ENCODE results near the gene ACY1. TPM values are rescaled to one million over a fixed set of nuclear protein-coding genes. Genes with fewer than 3 reads are reported as not detected.

The ACY1 gene
- total RNA-seq, 1 donor from 2014 or later: 13.2 TPM

DNA sequence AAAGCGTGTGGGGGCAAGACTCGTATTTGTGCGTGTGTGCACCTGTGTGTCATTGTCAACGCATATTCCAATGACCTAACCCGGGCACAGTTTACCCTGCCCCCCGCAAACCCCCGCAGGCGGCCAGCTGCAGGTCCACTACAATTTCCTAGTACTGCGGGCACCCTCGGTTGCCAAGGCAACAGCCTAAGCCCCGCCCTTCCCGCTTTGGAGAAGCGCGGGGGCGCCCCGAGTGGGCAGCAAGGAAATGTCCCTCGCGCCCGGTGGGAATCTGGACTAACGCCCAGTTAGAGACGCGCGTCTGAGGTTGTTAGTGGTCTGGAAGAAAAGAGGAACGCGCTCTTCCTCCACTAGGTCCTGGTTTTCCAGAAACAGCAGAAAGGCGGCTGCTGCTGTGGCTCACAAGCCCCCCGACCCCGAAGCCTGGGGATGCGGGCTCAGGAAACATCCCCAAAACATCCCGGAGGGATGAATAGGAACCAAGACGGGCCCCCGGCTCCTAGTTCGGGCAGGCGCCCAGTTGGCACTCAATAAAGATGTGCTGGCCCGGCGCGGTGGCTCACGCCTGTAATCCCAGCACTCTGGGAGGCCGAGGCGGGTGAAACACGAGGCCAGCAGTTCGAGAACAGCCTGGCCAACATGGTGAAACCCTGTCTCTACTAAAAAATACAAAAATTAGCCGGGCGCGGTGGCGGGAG is 7.3 kb upstream of the ACY1 start:
- Mint-ChIP-seq H3K4me3 (ENCODE audit: unreplicated experiment) (peak overlapping the region; percentile 89), H3K4me1 (ENCODE audit: low read depth, unreplicated experiment) (peaks cover 11% of the 10 kb centered on the region), H3K9me3 (ENCODE audit: unreplicated experiment) (peaks cover 8% of the 10 kb centered on the region), H3K36me3 (ENCODE audit: unreplicated experiment) (no peaks in the 10 kb centered on the region), H3K27ac (ENCODE audit: unreplicated experiment) (peak overlapping the region; percentile 79), H3K27me3 (ENCODE audit: unreplicated experiment) (peaks cover 12% of the 10 kb centered on the region)
- peak; percentile 82 for DNase-seq
- TF ChIP-seq, protein P1, sequence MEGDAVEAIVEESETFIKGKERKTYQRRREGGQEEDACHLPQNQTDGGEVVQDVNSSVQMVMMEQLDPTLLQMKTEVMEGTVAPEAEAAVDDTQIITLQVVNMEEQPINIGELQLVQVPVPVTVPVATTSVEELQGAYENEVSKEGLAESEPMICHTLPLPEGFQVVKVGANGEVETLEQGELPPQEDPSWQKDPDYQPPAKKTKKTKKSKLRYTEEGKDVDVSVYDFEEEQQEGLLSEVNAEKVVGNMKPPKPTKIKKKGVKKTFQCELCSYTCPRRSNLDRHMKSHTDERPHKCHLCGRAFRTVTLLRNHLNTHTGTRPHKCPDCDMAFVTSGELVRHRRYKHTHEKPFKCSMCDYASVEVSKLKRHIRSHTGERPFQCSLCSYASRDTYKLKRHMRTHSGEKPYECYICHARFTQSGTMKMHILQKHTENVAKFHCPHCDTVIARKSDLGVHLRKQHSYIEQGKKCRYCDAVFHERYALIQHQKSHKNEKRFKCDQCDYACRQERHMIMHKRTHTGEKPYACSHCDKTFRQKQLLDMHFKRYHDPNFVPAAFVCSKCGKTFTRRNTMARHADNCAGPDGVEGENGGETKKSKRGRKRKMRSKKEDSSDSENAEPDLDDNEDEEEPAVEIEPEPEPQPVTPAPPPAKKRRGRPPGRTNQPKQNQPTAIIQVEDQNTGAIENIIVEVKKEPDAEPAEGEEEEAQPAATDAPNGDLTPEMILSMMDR (IDR thresholded peaks at IDR 0.05; ENCODE audit: partially characterized antibody, unreplicated experiment): no peak

GRCh38 chr3:51977446-51978142 is 5.7 kb upstream of the ACY1 start:
- Mint-ChIP-seq H3K4me3 (ENCODE audit: unreplicated experiment) (peak overlapping the region; percentile 52), H3K9me3 (ENCODE audit: unreplicated experiment) (peaks cover 8% of the 10 kb centered on the region), H3K36me3 (ENCODE audit: unreplicated experiment) (no peaks in the 10 kb centered on the region), H3K4me1 (ENCODE audit: low read depth, unreplicated experiment) (peaks cover 14% of the 10 kb centered on the region), H3K27me3 (ENCODE audit: unreplicated experiment) (peaks cover 12% of the 10 kb centered on the region), H3K27ac (ENCODE audit: unreplicated experiment) (no peak overlapping the region)
- no peak for DNase-seq
- TF ChIP-seq, protein P1 (IDR thresholded peaks at IDR 0.05; ENCODE audit: partially characterized antibody, unreplicated experiment): no peak

DNA sequence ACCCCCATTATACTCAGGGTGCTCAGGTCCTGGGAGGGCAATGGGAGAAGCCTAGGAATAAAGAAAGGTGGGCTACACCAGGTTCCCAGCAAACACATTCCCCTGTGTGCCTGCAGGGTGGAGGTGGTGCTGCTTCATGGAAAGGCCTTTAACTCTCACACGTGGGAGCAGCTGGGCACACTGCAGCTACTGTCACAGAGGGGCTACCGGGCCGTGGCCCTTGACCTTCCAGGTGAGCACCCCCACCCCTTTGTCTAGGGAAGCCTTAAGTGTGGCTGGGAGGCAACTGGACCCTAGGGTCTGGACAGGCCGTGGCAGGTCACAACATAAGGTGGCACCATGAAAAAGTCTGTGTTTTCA is 5.2 kb upstream of the ACY1 start:
- H3K4me1 Mint-ChIP-seq (ENCODE audit: low read depth, unreplicated experiment): peaks cover 16% of the 10 kb centered on the region
- H3K27ac Mint-ChIP-seq (ENCODE audit: unreplicated experiment): no peak overlapping the region
- no peaks in the 10 kb centered on the region for H3K36me3 Mint-ChIP-seq (ENCODE audit: unreplicated experiment)
- peaks cover 12% of the 10 kb centered on the region for H3K27me3 Mint-ChIP-seq (ENCODE audit: unreplicated experiment)
- no peak overlapping the region for H3K4me3 Mint-ChIP-seq (ENCODE audit: unreplicated experiment)
- no peak for DNase-seq
- H3K9me3 Mint-ChIP-seq (ENCODE audit: unreplicated experiment): peaks cover 8% of the 10 kb centered on the region
- TF ChIP-seq, protein P1 (IDR thresholded peaks at IDR 0.05; ENCODE audit: partially characterized antibody, unreplicated experiment): no peak

DNA sequence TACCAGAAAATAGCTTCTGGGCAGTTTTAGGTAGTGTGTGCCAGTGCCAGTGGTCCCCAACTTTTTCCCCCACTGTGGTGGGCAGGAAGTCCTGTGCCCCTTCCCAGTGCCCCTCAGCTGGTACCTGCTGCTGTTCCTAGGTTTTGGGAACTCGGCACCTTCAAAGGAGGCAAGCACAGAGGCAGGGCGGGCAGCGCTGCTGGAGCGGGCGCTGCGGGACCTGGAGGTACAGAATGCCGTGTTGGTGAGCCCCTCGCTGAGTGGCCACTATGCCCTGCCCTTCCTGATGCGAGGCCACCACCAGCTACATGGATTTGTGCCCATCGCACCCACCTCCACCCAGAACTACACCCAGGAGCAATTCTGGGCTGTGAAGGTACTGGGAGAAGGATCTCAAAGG is 3.1 kb upstream of the ACY1 start:
- Mint-ChIP-seq H3K27ac (ENCODE audit: unreplicated experiment) (no peak overlapping the region), H3K4me3 (ENCODE audit: unreplicated experiment) (no peak overlapping the region), H3K36me3 (ENCODE audit: unreplicated experiment) (no peaks in the 10 kb centered on the region), H3K27me3 (ENCODE audit: unreplicated experiment) (peaks cover 7% of the 10 kb centered on the region), H3K9me3 (ENCODE audit: unreplicated experiment) (peaks cover 6% of the 10 kb centered on the region), H3K4me1 (ENCODE audit: low read depth, unreplicated experiment) (peaks cover 11% of the 10 kb centered on the region)
- DNase-seq: no peak
- TF ChIP-seq, protein P1 (IDR thresholded peaks at IDR 0.05; ENCODE audit: partially characterized antibody, unreplicated experiment): no peak

- peak overlapping the region; percentile 85 for H3K27ac Mint-ChIP-seq (ENCODE audit: unreplicated experiment)
- H3K27me3 Mint-ChIP-seq (ENCODE audit: unreplicated experiment): peaks cover 1% of the 10 kb centered on the region
- DNase-seq: no peak
- no peaks in the 10 kb centered on the region for H3K36me3 Mint-ChIP-seq (ENCODE audit: unreplicated experiment)
- TF ChIP-seq, protein P1 (IDR thresholded peaks at IDR 0.05; ENCODE audit: partially characterized antibody, unreplicated experiment): peak; percentile 65
- H3K9me3 Mint-ChIP-seq (ENCODE audit: unreplicated experiment): no peaks in the 10 kb centered on the region
- peaks cover 5% of the 10 kb centered on the region for H3K4me1 Mint-ChIP-seq (ENCODE audit: low read depth, unreplicated experiment)
- peak overlapping the region; percentile 86 for H3K4me3 Mint-ChIP-seq (ENCODE audit: unreplicated experiment)
These were observed 940 bp upstream of the ACY1 start for GRCh38 chr3:51982352-51982837.

Data from glutamatergic neuron (in vitro differentiated cells).